HepG2 (cell line): ENCODE data around the gene RASSF8. TPM values are rescaled to one million over a fixed set of nuclear protein-coding genes. Genes with fewer than 3 reads are reported as not detected.

Experiments
- FOXK1 ChIP-seq: sonication (generic); formaldehyde crosslinking; IDR thresholded peaks from 2 replicates; pipeline ENCODE4 v1.4.0; 2020; ENCODE audit warnings: low read depth, missing genetic modification reagents, borderline replicate concordance
- GRHL1 ChIP-seq: sonication (generic); formaldehyde crosslinking; conservative IDR thresholded peaks from 2 replicates; pipeline ENCODE4 v1.8.0; 2022; ENCODE audit warnings: missing genetic modification reagents
- NFKBIZ ChIP-seq: IDR thresholded peaks from 2 replicates; pipeline ENCODE4 v1.6.1; 2018; ENCODE audit warnings: missing genetic modification reagents, missing compliant biosample characterization
- PCBP1 ChIP-seq: fragments of 200-400 bp; formaldehyde crosslinking; IDR thresholded peaks from 2 replicates; pipeline ENCODE4 v1.6.1; 2017; ENCODE audit warnings: mild to moderate bottlenecking, low read depth, low read length, borderline replicate concordance
- RBFOX2 ChIP-seq: fragments of 200-400 bp; formaldehyde crosslinking; IDR thresholded peaks from 2 replicates; pipeline ENCODE4 v1.6.1; 2017; ENCODE audit warnings: low read depth, mild to moderate bottlenecking, low read length
- SAP130 ChIP-seq: IDR thresholded peaks from 2 replicates; pipeline ENCODE4 v1.6.1; 2016; ENCODE audit warnings: low read depth
- SPEN ChIP-seq: sonication (generic); formaldehyde crosslinking; IDR thresholded peaks from 2 replicates; pipeline ENCODE4 v1.5.1; 2020; ENCODE audit warnings: low read depth, mild to moderate bottlenecking, missing genetic modification reagents
- TBX2 ChIP-seq: sonication (generic); formaldehyde crosslinking; IDR thresholded peaks from 2 replicates; pipeline ENCODE4 v1.5.0; 2020; ENCODE audit warnings: missing genetic modification reagents, mild to moderate bottlenecking, borderline replicate concordance
- ZFP41 ChIP-seq: sonication (generic); formaldehyde crosslinking; IDR thresholded peaks from 2 replicates; pipeline ENCODE4 v1.4.0; 2020; ENCODE audit warnings: mild to moderate bottlenecking, missing genetic modification reagents, borderline replicate concordance
- ZNF235 ChIP-seq: sonication (generic); formaldehyde crosslinking; IDR thresholded peaks from 2 replicates; pipeline ENCODE4 v1.8.1; 2023; ENCODE audit warnings: mild to moderate bottlenecking, missing genetic modification reagents, borderline replicate concordance
- ZNF326 ChIP-seq: sonication (generic); formaldehyde crosslinking; IDR thresholded peaks from 2 replicates; pipeline ENCODE4 v1.4.0; 2020; ENCODE audit warnings: missing genetic modification reagents, borderline replicate concordance
- ZNF563 ChIP-seq: sonication (generic); formaldehyde crosslinking; IDR thresholded peaks from 2 replicates; pipeline ENCODE4 v1.8.0; 2022; ENCODE audit warnings: mild to moderate bottlenecking, moderate library complexity, missing genetic modification reagents
- ZNF564 ChIP-seq: sonication (generic); formaldehyde crosslinking; IDR thresholded peaks from 2 replicates; pipeline ENCODE4 v1.8.1; 2023; ENCODE audit warnings: mild to moderate bottlenecking, missing genetic modification reagents
- ZNF589 ChIP-seq: sonication (generic); formaldehyde crosslinking; conservative IDR thresholded peaks from 2 replicates; pipeline ENCODE4 v1.8.0; 2022; ENCODE audit warnings: mild to moderate bottlenecking, moderate library complexity, missing genetic modification reagents
- polyA plus RNA-seq, 8 experiments: library from polyadenylated mRNA; depleted of rRNA in 3 of 8; stranded (reverse) in 7 of 8; unstranded in 1 of 8; fragments of >200 nt; fragmentation: Illumina TruSeq in 4 of 8; extraction: Trizol in 4 of 8; gene quantifications; 2 replicates each; pipeline versions ENCODE4 v1.2.1 to v1.2.3, GENCODE V29; 2011 to 2016; ENCODE audit warnings: low read depth in 4 of 8, missing spikeins in 1 of 8, mixed read lengths in 1 of 8; ENCODE audit not compliant: insufficient read depth in 1 of 8
- total RNA-seq, 5 experiments: library from RNA; depleted of rRNA; stranded (reverse); fragments of >200 nt; fragmentation: Illumina TruSeq; extraction: Trizol; gene quantifications; 2 replicates each; pipeline ENCODE4 v1.2.3, GENCODE V29; 2016; ENCODE audit warnings: low read depth in 1 of 5
- TF ChIP-seq, protein P1 (sequence below): sonication (generic); formaldehyde crosslinking; IDR thresholded peaks from 2 replicates; pipeline ENCODE4 v1.4.0; 2020; ENCODE audit warnings: missing genetic modification reagents
- TF ChIP-seq, protein P2 (sequence below): sonication (generic); formaldehyde crosslinking; IDR thresholded peaks from 2 replicates; pipeline ENCODE4 v1.8.1; 2023; ENCODE audit warnings: mild to moderate bottlenecking, missing genetic modification reagents, borderline replicate concordance
- TF ChIP-seq, protein P3 (sequence below): sonication (generic); formaldehyde crosslinking; IDR thresholded peaks from 2 replicates; pipeline ENCODE4 v1.4.0; 2020; ENCODE audit warnings: missing genetic modification reagents, mild to moderate bottlenecking, borderline replicate concordance

RASSF8 gene
- total and polyA plus RNA-seq, 2 of the 13 experiments (the other 11 are each of a cell fraction or from before 2014, with no cell fraction given) = 0.82 to 9.2 TPM

DNA sequence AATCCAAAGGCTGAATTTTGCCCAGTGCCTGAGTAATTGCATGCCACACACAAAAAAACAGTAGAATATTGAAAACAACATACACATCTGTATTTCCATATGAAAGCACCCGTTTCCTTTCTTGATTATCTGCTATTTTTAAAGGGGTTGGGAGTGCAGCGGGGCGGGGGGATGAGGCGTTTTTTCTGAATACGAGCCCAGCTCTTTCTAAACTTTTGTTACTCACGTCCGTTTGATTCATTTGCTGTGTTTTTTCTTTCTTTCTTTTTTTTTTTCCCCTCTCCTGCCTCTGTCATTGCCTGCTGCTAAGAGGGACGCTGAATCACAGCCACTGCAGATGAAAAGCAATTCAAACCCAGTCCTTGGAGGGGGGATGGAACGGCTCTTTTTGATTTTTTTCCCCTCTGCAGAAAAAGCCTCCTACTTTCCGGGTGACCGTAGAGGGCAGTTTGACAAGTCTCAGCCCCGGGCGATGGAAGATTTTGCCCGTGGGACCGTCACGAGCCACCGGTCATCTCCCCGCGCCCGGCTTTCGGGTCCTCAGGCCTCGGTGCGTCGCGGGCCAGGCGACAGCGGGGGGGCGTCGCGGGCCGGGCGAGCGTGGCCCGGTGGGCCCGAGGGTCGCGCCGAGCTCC, 572 bp upstream of the RASSF8 start (continued):
- TF ChIP-seq GRHL1 (CRISPR knock-in tag) = no peak
- TF ChIP-seq, protein P1, sequence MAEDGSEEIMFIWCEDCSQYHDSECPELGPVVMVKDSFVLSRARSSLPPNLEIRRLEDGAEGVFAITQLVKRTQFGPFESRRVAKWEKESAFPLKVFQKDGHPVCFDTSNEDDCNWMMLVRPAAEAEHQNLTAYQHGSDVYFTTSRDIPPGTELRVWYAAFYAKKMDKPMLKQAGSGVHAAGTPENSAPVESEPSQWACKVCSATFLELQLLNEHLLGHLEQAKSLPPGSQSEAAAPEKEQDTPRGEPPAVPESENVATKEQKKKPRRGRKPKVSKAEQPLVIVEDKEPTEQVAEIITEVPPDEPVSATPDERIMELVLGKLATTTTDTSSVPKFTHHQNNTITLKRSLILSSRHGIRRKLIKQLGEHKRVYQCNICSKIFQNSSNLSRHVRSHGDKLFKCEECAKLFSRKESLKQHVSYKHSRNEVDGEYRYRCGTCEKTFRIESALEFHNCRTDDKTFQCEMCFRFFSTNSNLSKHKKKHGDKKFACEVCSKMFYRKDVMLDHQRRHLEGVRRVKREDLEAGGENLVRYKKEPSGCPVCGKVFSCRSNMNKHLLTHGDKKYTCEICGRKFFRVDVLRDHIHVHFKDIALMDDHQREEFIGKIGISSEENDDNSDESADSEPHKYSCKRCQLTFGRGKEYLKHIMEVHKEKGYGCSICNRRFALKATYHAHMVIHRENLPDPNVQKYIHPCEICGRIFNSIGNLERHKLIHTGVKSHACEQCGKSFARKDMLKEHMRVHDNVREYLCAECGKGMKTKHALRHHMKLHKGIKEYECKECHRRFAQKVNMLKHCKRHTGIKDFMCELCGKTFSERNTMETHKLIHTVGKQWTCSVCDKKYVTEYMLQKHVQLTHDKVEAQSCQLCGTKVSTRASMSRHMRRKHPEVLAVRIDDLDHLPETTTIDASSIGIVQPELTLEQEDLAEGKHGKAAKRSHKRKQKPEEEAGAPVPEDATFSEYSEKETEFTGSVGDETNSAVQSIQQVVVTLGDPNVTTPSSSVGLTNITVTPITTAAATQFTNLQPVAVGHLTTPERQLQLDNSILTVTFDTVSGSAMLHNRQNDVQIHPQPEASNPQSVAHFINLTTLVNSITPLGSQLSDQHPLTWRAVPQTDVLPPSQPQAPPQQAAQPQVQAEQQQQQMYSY = no peak
- TF ChIP-seq RBFOX2 = peak; percentile 14; the same call in 1 of the 2 replicates
- no peak for TF ChIP-seq ZNF589 (CRISPR knock-in tag)
- TF ChIP-seq, protein P2, sequence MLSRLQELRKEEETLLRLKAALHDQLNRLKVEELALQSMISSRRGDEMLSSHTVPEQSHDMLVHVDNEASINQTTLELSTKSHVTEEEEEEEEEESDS (CRISPR knock-in tag) = no peak
- no peak for TF ChIP-seq ZNF326 (CRISPR knock-in tag)
- TF ChIP-seq ZNF564 (CRISPR knock-in tag) = no peak
- no peak for TF ChIP-seq FOXK1
- no peak for TF ChIP-seq NFKBIZ
- TF ChIP-seq PCBP1 = no peak
- peak; percentile 34; the same call in 1 of the 2 replicates for TF ChIP-seq SAP130 (CRISPR knock-in tag)
- TF ChIP-seq ZNF563 = no peak
- TF ChIP-seq, protein P3, sequence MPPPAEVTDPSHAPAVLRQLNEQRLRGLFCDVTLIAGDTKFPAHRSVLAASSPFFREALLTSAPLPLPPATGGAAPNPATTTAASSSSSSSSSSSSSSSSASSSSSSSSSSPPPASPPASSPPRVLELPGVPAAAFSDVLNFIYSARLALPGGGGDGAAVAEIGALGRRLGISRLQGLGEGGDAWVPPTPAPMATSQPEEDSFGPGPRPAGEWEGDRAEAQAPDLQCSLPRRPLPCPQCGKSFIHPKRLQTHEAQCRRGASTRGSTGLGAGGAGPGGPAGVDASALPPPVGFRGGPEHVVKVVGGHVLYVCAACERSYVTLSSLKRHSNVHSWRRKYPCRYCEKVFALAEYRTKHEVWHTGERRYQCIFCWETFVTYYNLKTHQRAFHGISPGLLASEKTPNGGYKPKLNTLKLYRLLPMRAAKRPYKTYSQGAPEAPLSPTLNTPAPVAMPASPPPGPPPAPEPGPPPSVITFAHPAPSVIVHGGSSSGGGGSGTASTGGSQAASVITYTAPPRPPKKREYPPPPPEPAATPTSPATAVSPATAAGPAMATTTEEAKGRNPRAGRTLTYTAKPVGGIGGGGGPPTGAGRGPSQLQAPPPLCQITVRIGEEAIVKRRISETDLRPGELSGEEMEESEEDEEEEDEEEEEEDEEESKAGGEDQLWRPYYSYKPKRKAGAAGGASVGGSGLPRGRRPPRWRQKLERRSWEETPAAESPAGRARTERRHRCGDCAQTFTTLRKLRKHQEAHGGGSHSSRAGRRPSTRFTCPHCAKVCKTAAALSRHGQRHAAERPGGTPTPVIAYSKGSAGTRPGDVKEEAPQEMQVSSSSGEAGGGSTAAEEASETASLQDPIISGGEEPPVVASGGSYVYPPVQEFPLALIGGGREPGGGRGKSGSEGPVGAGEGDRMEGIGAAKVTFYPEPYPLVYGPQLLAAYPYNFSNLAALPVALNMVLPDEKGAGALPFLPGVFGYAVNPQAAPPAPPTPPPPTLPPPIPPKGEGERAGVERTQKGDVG = no peak
- TF ChIP-seq ZFP41 (CRISPR knock-in tag) = no peak
- TF ChIP-seq ZNF235 (CRISPR knock-in tag) = no peak
- no peak for TF ChIP-seq TBX2 (CRISPR knock-in tag)
- peak; percentile 26; the same call in 1 of the 2 replicates for TF ChIP-seq SPEN (CRISPR knock-in tag)
